ENCODE measurements around the gene HVCN1.

HVCN1 gene

GRCh38 chr12:110649341-110649847 is 39.5 kb downstream of the HVCN1 start:
- TF ChIP-seq CTCF (IDR thresholded peaks at IDR 0.05) (no peak), ZFX (IDR thresholded peaks at IDR 0.05; ENCODE audit: borderline replicate concordance) (no peak)

GRCh38 chr12:110647631-110648040 is 41.3 kb downstream of the HVCN1 start:
- no peak overlapping the region for H3K27ac ChIP-seq
- TF ChIP-seq CTCF (IDR thresholded peaks at IDR 0.05) (no peak), ZFX (IDR thresholded peaks at IDR 0.05; ENCODE audit: borderline replicate concordance) (no peak)

More at GRCh38 chr12:110649341-110649847, 39.5 kb downstream of the HVCN1 start:
- H3K27ac ChIP-seq = no peak overlapping the region

GRCh38 chr12:110641521-110641920 is 47.4 kb downstream of the HVCN1 start:
- no peak overlapping the region for H3K27ac ChIP-seq
- no peak for TF ChIP-seq ZFX (IDR thresholded peaks at IDR 0.05; ENCODE audit: borderline replicate concordance)
- no peak for TF ChIP-seq CTCF (IDR thresholded peaks at IDR 0.05)

- no peak for TF ChIP-seq ZFX (IDR thresholded peaks at IDR 0.05; ENCODE audit: borderline replicate concordance)
- no peak for TF ChIP-seq CTCF (IDR thresholded peaks at IDR 0.05)
- no peak overlapping the region for H3K27ac ChIP-seq
Observed at GRCh38 chr12:110640275-110641025, 48.5 kb downstream of the HVCN1 start.

GRCh38 chr12:110639336-110640141 is 49.4 kb downstream of the HVCN1 start:
- no peak for TF ChIP-seq CTCF (IDR thresholded peaks at IDR 0.05)
- TF ChIP-seq ZFX (IDR thresholded peaks at IDR 0.05; ENCODE audit: borderline replicate concordance) = no peak
- no peak overlapping the region for H3K27ac ChIP-seq

- TF ChIP-seq CTCF (IDR thresholded peaks at IDR 0.05) = no peak
- TF ChIP-seq ZFX (IDR thresholded peaks at IDR 0.05; ENCODE audit: borderline replicate concordance) = no peak
- no peak overlapping the region for H3K27ac ChIP-seq
Observed at GRCh38 chr12:110638796-110639195, 50.1 kb downstream of the HVCN1 start.

All from 22Rv1 (cell line).